Epithelial cell of esophagus (primary cell): ENCODE results near the gene S100A6.
A peak's percentile ranks its signal among the peaks of the same experiment; 100 is the strongest.

Experiments used
- DNase-seq: peaks from one replicate; pipeline ENCODE4 v3.0.0; 2010; ENCODE audit warnings: low read depth
- H3K4me3 ChIP-seq: 2 replicates; pipeline ENCODE4 v1.5.1; 2011; ENCODE audit warnings: mild to moderate bottlenecking, low read length, control low read depth
- CTCF ChIP-seq: IDR thresholded peaks from 2 replicates; pipeline ENCODE4 v1.5.1; 2011; ENCODE audit warnings: low read depth, mild to moderate bottlenecking, low read length, control low read depth, inconsistent platforms; ENCODE audit not compliant: insufficient read depth; ENCODE audit errors: missing control alignments

The S100A6 gene

GRCh38 chr1:153532769-153533599, 2.8 kb downstream of the S100A6 start:
- TF ChIP-seq CTCF = peak; percentile 87
- peak; percentile 86 for DNase-seq
- peak overlapping the region; percentile 68 for H3K4me3 ChIP-seq

GRCh38 chr1:153532181-153532580, 3.6 kb downstream of the S100A6 start:
- DNase-seq = no peak
- H3K4me3 ChIP-seq = no peak overlapping the region
- TF ChIP-seq CTCF = no peak

- H3K4me3 ChIP-seq = no peak overlapping the region
- DNase-seq = no peak
- no peak for TF ChIP-seq CTCF
Observed at GRCh38 chr1:153531638-153532037, 4.2 kb downstream of the S100A6 start.

- no peak for DNase-seq
- H3K4me3 ChIP-seq = no peak overlapping the region
- no peak for TF ChIP-seq CTCF
Observed at GRCh38 chr1:153527683-153528040, 8.1 kb downstream of the S100A6 start.

GRCh38 chr1:153527023-153527682, 8.6 kb downstream of the S100A6 start:
- no peak for TF ChIP-seq CTCF
- DNase-seq = peak; percentile 98
- no peak overlapping the region for H3K4me3 ChIP-seq

GRCh38 chr1:153526132-153526543, 9.7 kb downstream of the S100A6 start:
- TF ChIP-seq CTCF = no peak
- no peak overlapping the region for H3K4me3 ChIP-seq
- DNase-seq = peak; percentile 93
